ENCODE data around the gene NUDT4.

DNA sequence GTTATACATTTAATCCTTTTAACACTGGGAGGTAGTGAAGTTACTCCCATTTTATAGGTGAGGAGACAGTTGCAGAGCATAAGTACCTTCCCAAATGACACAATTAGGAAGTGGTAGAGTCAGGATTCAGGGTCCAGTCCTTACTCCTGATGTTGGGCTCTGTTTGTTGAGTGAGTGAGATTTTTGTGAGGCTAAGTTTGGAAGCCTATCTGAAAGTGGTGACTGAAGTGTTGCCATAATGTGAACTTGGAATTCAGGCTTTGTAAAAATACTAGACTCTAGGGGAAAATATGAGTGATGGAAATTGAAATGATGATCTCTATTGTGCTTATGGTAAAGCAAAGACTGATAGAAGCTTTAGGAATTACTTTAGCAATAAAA, 2.2 kb downstream of the NUDT4 start:
- TF ChIP-seq, protein P1, sequence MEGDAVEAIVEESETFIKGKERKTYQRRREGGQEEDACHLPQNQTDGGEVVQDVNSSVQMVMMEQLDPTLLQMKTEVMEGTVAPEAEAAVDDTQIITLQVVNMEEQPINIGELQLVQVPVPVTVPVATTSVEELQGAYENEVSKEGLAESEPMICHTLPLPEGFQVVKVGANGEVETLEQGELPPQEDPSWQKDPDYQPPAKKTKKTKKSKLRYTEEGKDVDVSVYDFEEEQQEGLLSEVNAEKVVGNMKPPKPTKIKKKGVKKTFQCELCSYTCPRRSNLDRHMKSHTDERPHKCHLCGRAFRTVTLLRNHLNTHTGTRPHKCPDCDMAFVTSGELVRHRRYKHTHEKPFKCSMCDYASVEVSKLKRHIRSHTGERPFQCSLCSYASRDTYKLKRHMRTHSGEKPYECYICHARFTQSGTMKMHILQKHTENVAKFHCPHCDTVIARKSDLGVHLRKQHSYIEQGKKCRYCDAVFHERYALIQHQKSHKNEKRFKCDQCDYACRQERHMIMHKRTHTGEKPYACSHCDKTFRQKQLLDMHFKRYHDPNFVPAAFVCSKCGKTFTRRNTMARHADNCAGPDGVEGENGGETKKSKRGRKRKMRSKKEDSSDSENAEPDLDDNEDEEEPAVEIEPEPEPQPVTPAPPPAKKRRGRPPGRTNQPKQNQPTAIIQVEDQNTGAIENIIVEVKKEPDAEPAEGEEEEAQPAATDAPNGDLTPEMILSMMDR (IDR thresholded peaks at IDR 0.05; ENCODE audit: insufficient read depth, low read length), result no peak
- no peak for TF ChIP-seq POLR2AphosphoS5 (IDR thresholded peaks at IDR 0.05; ENCODE audit: low read depth)
- TF ChIP-seq, protein P2, sequence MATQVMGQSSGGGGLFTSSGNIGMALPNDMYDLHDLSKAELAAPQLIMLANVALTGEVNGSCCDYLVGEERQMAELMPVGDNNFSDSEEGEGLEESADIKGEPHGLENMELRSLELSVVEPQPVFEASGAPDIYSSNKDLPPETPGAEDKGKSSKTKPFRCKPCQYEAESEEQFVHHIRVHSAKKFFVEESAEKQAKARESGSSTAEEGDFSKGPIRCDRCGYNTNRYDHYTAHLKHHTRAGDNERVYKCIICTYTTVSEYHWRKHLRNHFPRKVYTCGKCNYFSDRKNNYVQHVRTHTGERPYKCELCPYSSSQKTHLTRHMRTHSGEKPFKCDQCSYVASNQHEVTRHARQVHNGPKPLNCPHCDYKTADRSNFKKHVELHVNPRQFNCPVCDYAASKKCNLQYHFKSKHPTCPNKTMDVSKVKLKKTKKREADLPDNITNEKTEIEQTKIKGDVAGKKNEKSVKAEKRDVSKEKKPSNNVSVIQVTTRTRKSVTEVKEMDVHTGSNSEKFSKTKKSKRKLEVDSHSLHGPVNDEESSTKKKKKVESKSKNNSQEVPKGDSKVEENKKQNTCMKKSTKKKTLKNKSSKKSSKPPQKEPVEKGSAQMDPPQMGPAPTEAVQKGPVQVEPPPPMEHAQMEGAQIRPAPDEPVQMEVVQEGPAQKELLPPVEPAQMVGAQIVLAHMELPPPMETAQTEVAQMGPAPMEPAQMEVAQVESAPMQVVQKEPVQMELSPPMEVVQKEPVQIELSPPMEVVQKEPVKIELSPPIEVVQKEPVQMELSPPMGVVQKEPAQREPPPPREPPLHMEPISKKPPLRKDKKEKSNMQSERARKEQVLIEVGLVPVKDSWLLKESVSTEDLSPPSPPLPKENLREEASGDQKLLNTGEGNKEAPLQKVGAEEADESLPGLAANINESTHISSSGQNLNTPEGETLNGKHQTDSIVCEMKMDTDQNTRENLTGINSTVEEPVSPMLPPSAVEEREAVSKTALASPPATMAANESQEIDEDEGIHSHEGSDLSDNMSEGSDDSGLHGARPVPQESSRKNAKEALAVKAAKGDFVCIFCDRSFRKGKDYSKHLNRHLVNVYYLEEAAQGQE (IDR thresholded peaks at IDR 0.05; ENCODE audit: insufficient replicate concordance, low read depth), result no peak
